Prostate gland (tissue), 2 donors: ENCODE results near the gene POP5.

Experiments used
- POLR2A ChIP-seq: fragments of 450-650 bp; IDR thresholded peaks from one replicate; pipeline ENCODE4 v1.6.1; 2016; ENCODE audit warnings: antibody characterized with exemption, mild to moderate bottlenecking
- TF ChIP-seq, protein P1 (sequence below), 4 experiments: fragments of 200-600 bp in 2 of 4; fragments of 450-650 bp in 2 of 4; sonication (generic) in 2 of 4; IDR thresholded peaks; 1 replicate in 3 of 4; 2 replicates in 1 of 4; pipeline ENCODE4 v1.5.1; 2016 to 2019; ENCODE audit warnings: antibody characterized with exemption in 4 of 4, mild to moderate bottlenecking in 2 of 4, moderate library complexity in 2 of 4

DNA sequence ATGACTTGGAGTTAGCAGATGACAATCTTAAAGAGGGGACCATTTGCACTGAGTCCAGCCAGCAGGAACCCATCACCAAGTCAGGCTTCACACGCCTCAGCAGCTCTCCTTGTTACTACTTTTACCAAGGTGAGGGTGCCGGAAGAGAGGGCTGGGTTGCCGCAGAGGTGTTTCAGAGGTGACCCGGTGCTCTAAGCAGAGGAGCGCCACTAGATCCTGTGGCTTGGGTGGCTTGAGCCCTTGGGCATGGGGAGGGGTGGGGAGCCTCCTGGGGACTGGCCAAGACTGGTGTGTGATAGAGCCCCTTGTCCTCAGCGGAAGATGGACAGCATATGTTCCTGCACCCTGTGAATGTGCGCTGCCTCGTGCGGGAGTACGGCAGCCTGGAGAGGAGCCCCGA, 17.7 kb downstream of the POP5 start:
- no peak for TF ChIP-seq POLR2A
- TF ChIP-seq, protein P1, sequence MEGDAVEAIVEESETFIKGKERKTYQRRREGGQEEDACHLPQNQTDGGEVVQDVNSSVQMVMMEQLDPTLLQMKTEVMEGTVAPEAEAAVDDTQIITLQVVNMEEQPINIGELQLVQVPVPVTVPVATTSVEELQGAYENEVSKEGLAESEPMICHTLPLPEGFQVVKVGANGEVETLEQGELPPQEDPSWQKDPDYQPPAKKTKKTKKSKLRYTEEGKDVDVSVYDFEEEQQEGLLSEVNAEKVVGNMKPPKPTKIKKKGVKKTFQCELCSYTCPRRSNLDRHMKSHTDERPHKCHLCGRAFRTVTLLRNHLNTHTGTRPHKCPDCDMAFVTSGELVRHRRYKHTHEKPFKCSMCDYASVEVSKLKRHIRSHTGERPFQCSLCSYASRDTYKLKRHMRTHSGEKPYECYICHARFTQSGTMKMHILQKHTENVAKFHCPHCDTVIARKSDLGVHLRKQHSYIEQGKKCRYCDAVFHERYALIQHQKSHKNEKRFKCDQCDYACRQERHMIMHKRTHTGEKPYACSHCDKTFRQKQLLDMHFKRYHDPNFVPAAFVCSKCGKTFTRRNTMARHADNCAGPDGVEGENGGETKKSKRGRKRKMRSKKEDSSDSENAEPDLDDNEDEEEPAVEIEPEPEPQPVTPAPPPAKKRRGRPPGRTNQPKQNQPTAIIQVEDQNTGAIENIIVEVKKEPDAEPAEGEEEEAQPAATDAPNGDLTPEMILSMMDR (IDR thresholded peaks at IDR 0.05) = no peak
